LNCAP (cell line): ENCODE data around the gene PDZD4.

Experiments used
- TF ChIP-seq, protein P1 (sequence below): fragments of 450-650 bp; IDR thresholded peaks from 2 replicates; pipeline ENCODE4 v1.5.1; 2017; ENCODE audit warnings: mild to moderate bottlenecking

PDZD4 gene

DNA sequence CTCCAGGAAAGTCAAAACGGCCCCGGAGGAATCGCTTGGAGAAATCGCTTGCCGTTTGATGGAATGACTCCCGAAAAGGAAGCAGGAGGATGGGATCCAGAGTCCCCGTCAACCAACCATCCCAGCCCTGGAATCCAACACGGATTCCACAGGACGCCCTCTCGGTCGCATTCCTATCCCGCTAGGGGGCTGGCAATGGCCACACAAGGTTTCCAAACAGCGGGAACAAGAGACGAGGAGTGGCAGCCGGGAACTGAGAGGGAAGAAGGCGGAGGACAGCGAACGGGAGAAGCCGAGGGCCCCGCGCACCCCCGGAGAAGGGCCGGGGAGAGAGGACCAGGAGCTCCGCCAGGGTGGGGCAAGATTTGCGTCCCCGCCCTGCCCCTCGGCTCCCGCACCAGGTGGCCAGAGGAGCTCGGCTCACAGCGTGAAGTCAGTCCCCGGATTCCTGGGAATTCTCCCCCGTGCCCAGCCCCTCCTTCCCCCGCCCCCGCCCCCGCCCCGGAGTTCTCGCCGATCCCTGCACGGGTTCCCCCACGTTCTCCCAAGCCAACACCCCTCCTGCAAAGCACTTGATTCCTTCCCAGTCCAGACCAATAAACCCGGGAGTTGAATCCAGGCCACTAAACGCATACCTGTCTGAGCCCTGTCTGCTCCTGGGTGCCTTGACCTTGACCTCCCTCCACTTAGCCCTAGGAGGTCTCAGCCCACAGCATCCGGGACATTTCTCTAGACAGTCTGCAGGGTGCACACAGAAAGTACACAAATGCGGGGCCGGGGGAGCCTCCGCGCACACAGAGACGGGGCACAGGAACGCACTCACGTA lies 1.4 kb downstream of the PDZD4 start:
- TF ChIP-seq, protein P1, sequence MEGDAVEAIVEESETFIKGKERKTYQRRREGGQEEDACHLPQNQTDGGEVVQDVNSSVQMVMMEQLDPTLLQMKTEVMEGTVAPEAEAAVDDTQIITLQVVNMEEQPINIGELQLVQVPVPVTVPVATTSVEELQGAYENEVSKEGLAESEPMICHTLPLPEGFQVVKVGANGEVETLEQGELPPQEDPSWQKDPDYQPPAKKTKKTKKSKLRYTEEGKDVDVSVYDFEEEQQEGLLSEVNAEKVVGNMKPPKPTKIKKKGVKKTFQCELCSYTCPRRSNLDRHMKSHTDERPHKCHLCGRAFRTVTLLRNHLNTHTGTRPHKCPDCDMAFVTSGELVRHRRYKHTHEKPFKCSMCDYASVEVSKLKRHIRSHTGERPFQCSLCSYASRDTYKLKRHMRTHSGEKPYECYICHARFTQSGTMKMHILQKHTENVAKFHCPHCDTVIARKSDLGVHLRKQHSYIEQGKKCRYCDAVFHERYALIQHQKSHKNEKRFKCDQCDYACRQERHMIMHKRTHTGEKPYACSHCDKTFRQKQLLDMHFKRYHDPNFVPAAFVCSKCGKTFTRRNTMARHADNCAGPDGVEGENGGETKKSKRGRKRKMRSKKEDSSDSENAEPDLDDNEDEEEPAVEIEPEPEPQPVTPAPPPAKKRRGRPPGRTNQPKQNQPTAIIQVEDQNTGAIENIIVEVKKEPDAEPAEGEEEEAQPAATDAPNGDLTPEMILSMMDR: no peak

DNA sequence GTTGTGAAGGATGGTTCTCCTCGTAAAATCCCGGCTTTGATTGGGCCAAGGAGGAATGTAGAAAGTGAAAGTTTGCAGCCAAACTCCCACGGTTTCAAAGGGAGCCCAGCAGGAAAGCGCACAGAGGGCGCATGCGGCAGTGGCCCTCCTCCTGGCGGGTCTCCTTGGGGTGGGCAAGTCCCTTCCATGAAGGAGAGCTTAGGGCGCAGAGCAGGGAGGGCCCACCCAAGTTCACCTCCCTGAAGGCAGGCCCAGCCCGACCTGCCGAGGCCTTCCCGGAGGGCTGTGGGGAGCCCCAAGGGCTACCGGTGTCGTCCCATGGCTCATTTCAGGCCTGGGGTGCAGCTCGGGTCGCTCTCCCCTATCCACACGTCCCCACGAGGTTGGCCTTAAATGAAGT lies 2.0 kb downstream of the PDZD4 start:
- TF ChIP-seq, protein P1: no peak

DNA sequence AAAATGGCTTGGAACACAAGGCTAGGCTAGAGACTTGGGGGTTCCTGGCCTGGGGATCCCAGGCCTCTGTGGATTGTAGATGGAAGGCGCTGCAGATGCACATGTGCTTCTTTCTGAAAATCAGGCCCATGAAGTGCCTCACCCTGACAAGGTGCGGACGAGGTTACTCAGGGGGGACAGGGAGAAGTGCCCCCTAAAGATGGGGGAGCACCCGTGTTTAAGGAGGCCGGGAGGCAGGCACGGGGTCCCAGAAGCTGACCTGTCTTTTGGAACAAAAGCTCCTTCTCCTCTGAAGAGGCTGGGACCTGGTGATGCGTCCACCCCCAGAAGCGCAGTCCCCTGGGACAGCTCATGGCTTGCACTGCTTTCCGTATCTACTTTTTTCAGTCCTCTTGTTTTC lies 2.4 kb downstream of the PDZD4 start:
- TF ChIP-seq, protein P1: no peak

DNA sequence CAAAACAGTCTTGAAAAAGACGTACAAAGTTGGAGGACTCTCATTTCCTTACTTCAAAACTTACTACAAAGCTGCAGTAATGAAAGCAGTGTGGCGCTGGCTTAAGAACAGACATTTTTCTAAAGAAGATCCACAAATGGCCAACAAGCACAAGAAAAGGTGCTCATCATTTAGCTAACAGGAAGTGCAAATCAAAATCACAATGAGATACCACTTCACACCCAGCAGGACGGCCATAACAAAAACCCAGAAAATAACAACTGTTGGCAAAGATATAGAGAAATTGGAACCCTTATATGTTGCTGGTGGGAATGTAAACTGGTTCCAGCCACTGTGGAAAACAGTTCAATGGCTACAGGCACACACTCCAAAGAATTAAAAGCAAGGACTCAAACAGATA lies 3.3 kb downstream of the PDZD4 start:
- TF ChIP-seq, protein P1: no peak

DNA sequence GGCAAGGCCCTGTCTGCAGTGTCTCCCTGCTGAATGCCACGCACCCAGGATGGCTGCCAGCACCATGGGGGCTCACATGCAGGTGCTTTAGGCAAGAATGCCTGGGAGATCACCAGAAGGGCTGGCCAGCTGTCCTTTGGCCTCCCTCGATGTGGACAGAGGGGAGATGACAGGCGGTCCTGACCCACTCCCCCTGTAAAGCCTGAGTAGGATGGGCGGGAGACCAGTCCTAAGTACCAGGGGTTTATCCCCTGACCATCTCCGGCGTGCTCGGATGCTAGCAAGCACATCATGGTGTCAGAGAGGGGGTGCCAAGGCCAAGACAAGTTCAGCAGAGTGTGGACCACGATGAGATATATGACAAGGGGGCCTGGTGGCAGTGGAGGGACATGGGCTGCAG lies 5.3 kb downstream of the PDZD4 start:
- TF ChIP-seq, protein P1: no peak

DNA sequence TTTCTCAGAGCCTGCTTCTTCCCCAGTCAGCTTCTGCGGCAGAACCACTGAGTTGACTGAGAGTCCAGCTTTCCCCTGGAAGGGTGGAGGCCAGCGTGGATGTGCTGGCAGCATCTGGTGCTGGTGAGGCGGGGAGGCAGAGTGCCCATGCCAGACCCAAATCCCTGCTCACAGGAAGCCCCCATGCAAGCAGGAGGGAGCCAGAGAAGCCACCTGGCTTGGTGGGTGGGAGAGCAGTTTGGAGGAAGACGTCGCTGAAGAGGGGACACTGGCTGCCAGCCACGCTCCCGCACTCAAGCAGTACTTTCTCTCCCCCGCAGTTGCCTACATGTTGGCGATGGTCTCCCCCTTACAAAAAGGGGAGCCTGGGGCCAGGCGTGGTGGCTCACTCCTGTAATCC lies 6.0 kb downstream of the PDZD4 start:
- TF ChIP-seq, protein P1: no peak

DNA sequence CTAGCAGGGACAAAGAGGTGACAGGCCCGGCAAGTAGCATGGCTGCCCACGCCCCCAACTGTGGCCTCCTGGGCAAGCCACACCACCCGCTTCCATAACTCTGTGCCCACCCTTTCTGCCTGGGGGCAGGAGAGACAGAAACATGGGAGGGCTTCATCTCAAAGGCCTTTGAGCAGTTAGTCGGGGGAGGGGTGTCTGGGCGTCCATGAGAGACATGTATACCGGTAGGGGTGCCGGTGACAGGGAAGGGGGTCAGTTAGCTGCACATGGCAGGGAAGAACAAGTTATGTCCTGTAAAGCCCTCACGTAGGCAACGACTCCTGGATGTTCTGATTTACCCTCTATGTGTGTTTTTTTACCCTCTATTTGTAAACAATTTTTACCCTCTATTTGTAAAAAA lies 9.3 kb downstream of the PDZD4 start:
- TF ChIP-seq, protein P1: no peak
